ENCODE data around the gene UBE2E2. TPM values are rescaled to one million over a fixed set of nuclear protein-coding genes. Genes with fewer than 3 reads are reported as not detected.
"Not testable (repeated sequence)": the region's sequence is repeated elsewhere in the genome, so short reads cannot be mapped to it uniquely, and the experiment has no call there.

UBE2E2 gene
- total RNA-seq, 3 donors from 2014 or later = 4.8 to 24.4 (median 8.9) TPM

DNA sequence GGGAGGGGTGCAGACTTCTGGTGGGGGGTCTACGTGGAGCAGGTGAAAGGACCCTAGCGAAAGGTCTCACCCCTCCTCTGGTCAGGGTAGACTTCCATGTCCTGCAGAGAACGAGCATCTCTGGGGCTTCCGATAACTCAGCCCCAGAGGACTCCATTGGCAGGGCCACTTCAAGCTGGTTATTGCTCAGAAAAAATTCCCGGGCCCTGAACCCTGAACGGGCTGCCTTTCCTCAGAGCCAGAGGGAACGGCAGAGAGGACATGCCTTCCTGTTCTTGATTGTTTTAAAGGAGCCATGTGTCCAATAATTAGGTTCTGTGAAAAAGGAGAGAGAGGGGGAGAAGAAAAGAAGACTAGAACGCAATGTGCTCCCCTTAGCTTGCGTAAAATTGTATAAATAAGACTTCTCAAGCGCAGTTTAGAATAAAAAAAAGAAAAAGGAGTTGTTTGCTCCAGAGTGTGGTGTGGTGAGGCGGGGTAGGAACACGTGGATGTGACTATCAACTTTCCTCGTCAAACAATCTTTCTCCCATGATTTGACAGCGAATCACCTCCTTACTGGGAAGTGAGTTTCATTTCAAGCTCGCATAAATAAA is 409.3 kb downstream of the UBE2E2 start:
- ATAC-seq (peak; percentile 89), DNase-seq (peak in 2 of 3 donors; percentile 41 to 48)
- TF ChIP-seq, protein P1, sequence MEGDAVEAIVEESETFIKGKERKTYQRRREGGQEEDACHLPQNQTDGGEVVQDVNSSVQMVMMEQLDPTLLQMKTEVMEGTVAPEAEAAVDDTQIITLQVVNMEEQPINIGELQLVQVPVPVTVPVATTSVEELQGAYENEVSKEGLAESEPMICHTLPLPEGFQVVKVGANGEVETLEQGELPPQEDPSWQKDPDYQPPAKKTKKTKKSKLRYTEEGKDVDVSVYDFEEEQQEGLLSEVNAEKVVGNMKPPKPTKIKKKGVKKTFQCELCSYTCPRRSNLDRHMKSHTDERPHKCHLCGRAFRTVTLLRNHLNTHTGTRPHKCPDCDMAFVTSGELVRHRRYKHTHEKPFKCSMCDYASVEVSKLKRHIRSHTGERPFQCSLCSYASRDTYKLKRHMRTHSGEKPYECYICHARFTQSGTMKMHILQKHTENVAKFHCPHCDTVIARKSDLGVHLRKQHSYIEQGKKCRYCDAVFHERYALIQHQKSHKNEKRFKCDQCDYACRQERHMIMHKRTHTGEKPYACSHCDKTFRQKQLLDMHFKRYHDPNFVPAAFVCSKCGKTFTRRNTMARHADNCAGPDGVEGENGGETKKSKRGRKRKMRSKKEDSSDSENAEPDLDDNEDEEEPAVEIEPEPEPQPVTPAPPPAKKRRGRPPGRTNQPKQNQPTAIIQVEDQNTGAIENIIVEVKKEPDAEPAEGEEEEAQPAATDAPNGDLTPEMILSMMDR (IDR thresholded peaks at IDR 0.05) = no peak
- intact Hi-C loops (cut with DNase I, micrococcal nuclease) = no loop called here
- Histone ChIP-seq H3K36me3 (ENCODE audit: low read depth) (no peaks in the 10 kb centered on the region), H3K9me3 (no peaks in the 10 kb centered on the region), H3K4me3 (no peak overlapping the region), H3K4me1 (ENCODE audit: low read depth) (peaks cover 14% of the 10 kb centered on the region)

DNA sequence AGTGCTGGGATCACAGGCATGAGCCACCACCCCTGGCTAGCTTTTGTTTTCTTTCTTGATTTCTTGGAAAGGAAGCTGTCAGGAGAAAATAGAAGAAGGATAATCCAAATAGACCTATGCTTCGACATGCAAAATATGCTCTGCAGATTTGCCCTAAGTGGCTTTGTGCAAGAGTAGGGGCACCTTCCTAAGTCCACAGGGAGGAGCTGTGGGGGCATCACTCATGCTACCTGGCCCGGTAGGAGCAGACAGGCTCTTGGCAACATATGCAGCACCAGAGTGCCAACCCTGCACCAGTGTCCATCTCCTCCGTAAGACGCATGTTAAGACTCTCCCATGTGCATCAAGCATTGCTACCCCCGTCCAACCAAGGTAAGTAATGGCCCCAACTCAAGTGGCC is 411.9 kb downstream of the UBE2E2 start:
- TF ChIP-seq, protein P1 (IDR thresholded peaks at IDR 0.05) = no peak
- DNase-seq (no peak), ATAC-seq (no peak)
- Histone ChIP-seq H3K4me3 (no peak overlapping the region), H3K9me3 (no peaks in the 10 kb centered on the region), H3K4me1 (ENCODE audit: low read depth) (peaks cover 14% of the 10 kb centered on the region), H3K36me3 (ENCODE audit: low read depth) (no peaks in the 10 kb centered on the region)
- intact Hi-C loops (cut with DNase I, micrococcal nuclease) = no loop called here

DNA sequence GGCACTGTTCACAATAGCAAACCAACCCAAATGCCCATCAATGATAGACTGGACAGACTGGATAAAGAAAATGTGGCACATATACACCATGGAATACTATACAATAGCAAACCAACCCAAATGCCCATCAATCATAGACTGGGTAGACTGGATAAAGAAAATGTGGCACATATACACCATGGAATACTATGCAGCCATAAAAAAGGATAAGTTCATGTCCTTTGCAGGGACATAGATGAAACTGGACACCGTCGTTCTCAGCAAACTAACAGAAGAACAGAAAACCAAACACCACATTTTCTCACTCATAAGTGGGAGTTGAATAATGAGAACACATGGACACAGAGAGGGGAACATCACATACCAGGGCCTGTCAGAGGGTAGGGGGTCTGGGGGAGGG is 415.3 kb downstream of the UBE2E2 start:
- ATAC-seq; H3K4me3 ChIP-seq; H3K4me1 ChIP-seq (ENCODE audit: low read depth); intact Hi-C loops (cut with DNase I, micrococcal nuclease); H3K9me3 ChIP-seq; DNase-seq; H3K36me3 ChIP-seq (ENCODE audit: low read depth): not testable (repeated sequence)

DNA sequence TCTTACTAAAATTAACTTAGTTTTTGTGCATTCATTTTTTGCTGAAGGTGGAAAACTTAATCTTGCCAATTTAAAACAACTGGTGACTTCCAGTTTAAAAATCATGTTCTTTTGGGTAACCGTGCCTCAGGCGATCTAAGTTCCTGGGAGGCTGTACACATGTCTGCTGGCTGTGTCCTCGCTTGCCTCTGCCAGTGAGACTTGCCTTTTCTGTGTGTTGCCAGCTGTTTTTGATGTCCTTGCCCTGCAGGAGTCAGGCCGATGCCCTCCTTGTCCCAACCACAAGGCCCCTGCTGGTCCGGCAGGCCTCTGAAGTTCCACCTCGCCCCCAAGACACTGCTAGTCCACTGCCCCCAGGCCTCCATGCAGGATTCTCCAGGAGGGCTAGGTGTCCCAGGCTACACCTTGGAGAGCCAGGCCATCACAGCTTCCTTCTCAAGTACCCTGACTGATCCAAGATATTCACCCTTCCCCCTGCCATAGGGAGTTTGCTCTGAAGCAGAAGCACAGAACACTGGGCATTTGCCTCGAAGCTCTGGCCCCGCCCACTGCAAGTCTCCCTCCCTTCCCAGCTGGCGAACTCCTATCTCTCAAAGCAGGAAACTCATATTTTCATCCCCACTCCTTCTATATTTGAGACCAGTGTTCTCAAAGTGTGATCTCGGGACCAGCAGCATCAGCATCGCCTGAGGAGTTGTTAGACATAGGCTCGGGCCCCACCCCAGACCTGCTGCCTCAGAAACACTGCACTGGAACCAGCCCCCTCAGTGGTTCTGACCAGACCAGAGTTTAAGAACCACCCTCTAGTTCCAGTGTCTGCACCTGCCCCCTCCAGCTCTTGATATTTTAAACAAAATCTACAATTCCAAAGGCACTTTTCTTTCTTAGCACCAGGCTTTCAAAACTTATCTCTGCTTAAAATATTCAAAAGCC is 416.8 kb downstream of the UBE2E2 start:
- Histone ChIP-seq H3K36me3 (ENCODE audit: low read depth) (no peaks in the 10 kb centered on the region), H3K9me3 (peaks cover 6% of the 10 kb centered on the region), H3K4me3 (no peak overlapping the region), H3K4me1 (ENCODE audit: low read depth) (no peaks in the 10 kb centered on the region)
- ATAC-seq (peak; percentile 72), DNase-seq (peak in 2 of 3 donors; percentile 31 to 49)
- intact Hi-C loops (cut with DNase I, micrococcal nuclease) = no loop called here
- TF ChIP-seq, protein P1 (IDR thresholded peaks at IDR 0.05) = no peak

DNA sequence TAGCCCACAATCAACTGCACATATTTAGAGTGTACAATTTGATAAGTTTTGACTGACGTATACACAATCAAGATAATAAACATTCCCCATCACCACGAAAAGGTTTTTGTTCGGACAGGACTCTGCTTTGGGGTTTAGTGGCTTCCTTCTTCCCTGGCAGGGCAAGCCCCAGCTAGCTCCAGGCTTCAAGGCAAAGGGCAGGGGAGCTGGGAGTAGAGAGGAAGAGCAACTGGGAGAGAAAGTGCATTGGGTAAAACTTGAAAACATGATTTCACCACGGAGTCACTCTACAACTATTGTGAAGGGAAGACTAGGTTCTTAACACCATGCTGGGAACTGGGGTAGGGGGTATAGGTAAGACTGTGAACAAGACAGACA is 417.5 kb downstream of the UBE2E2 start:
- Histone ChIP-seq H3K9me3 (peaks cover 6% of the 10 kb centered on the region), H3K4me3 (no peak overlapping the region), H3K4me1 (ENCODE audit: low read depth) (no peaks in the 10 kb centered on the region), H3K36me3 (ENCODE audit: low read depth) (no peaks in the 10 kb centered on the region)
- DNase-seq = no peak
- ATAC-seq = no peak
- intact Hi-C loops (cut with DNase I, micrococcal nuclease) = no loop called here
- TF ChIP-seq, protein P1 (IDR thresholded peaks at IDR 0.05) = no peak

DNA sequence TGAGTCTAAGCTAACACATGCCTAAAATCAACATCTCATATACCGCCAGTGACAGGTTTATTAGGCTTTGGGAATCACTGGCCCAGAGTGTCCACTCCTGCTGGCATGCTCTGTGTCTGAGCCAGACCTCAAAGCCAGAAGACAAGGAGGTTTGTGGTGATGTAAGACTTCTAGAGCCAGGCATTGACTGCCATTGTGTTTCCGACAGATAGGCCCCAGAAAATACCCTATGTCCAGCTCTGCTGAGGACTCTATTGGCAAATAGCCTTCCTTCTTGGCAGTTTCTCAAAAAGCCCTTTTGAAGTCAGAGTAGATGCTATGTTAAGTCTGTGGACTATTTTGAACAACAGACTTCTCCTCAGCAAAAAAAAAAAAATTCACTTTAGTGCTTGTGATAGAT is 420.7 kb downstream of the UBE2E2 start:
- H3K4me3 ChIP-seq = no peak overlapping the region
- DNase-seq = no peak
- intact Hi-C loops (cut with DNase I, micrococcal nuclease) = no loop called here

More for the DNA sequence above, 420.7 kb downstream of the UBE2E2 start:
- Histone ChIP-seq H3K9me3 (peaks cover 6% of the 10 kb centered on the region), H3K36me3 (ENCODE audit: low read depth) (no peaks in the 10 kb centered on the region), H3K4me1 (ENCODE audit: low read depth) (no peaks in the 10 kb centered on the region)
- no peak for ATAC-seq
- TF ChIP-seq, protein P1 (IDR thresholded peaks at IDR 0.05) = no peak
